Stimulated activated CD4-positive, alpha-beta T cell treated with anti-CD3 and anti-CD28 coated beads, Interleukin-12 subunit alpha, Interleukin-12 subunit beta, amount 100 ng/mL, for 4 hours (primary cell): ENCODE measurements around the gene RAF1.
"Not testable (repeated sequence)": the region's sequence is repeated elsewhere in the genome, so short reads cannot be mapped to it uniquely, and the experiment has no call there.

Experiments used
- DNase-seq: peaks from one replicate; pipeline ENCODE4 v3.0.0-alpha.2; 2020

The RAF1 gene

GRCh38 chr3:12663936-12664908 is at the start of gene RAF1:
RAF1 (minus strand) TSS chr3:12664117; CDS start chr3:12618721, 45,396 bp downstream.
- peak; percentile 96 for DNase-seq

GRCh38 chr3:12710062-12710461 is 46.1 kb upstream of the RAF1 start:
- DNase-seq = no peak

GRCh38 chr3:12709334-12709733 is 45.4 kb upstream of the RAF1 start:
- no peak for DNase-seq

- DNase-seq = no peak
Measured at GRCh38 chr3:12708584-12709192, 44.8 kb upstream of the RAF1 start.

- no peak for DNase-seq
Measured at GRCh38 chr3:12707449-12707848, 43.5 kb upstream of the RAF1 start.

- DNase-seq = peak; percentile 26
Measured at GRCh38 chr3:12706504-12707253, 42.8 kb upstream of the RAF1 start.

GRCh38 chr3:12705981-12706380 is 42.1 kb upstream of the RAF1 start:
- DNase-seq = no peak

GRCh38 chr3:12705374-12705926 is 41.5 kb upstream of the RAF1 start:
- DNase-seq = no peak

GRCh38 chr3:12702501-12702900 is 38.6 kb upstream of the RAF1 start:
- DNase-seq = no peak

GRCh38 chr3:12701601-12702000 is 37.7 kb upstream of the RAF1 start:
- DNase-seq = not testable (repeated sequence)

- no peak for DNase-seq
Measured at GRCh38 chr3:12700800-12701199, 36.9 kb upstream of the RAF1 start.

- DNase-seq = no peak
Measured at GRCh38 chr3:12695916-12696315, 32.0 kb upstream of the RAF1 start.

- no peak for DNase-seq
Measured at GRCh38 chr3:12695112-12695511, 31.2 kb upstream of the RAF1 start.

- no peak for DNase-seq
Measured at GRCh38 chr3:12692444-12692843, 28.5 kb upstream of the RAF1 start.

- no peak for DNase-seq
Measured at GRCh38 chr3:12689997-12690711, 26.2 kb upstream of the RAF1 start.

- DNase-seq = no peak
Measured at GRCh38 chr3:12687948-12688347, 24.0 kb upstream of the RAF1 start.

- DNase-seq = no peak
Measured at GRCh38 chr3:12686096-12686495, 22.2 kb upstream of the RAF1 start.

- DNase-seq = no peak
Measured at GRCh38 chr3:12681943-12682390, 18.1 kb upstream of the RAF1 start.

- DNase-seq = no peak
Measured at GRCh38 chr3:12681089-12681942, 17.4 kb upstream of the RAF1 start.

GRCh38 chr3:12679468-12679867 is 15.6 kb upstream of the RAF1 start:
- DNase-seq = no peak

GRCh38 chr3:12677616-12678015 is 13.7 kb upstream of the RAF1 start:
- no peak for DNase-seq
